Measurements from ENCODE around the gene RPL23. TPM values are rescaled to one million over a fixed set of nuclear protein-coding genes. Genes with fewer than 3 reads are reported as not detected.

Gene RPL23
- total and polyA plus RNA-seq, 2 donors: 2,179 to 2,357 TPM

- peak within 1 kb of the TSS; percentile 87 for H3K4me3 ChIP-seq (ENCODE audit: low read depth, low read length)
Observed at GRCh38 chr17:38824899-38825761, 28.4 kb downstream of the RPL23 start, which contains the start of gene CWC25. CWC25 (minus strand) TSS chr17:38825321; CDS start chr17:38825183, 138 bp downstream.

GRCh38 chr17:38815576-38816193, 37.8 kb downstream of the RPL23 start:
- H3K4me1 ChIP-seq (ENCODE audit: insufficient read depth): no peaks in the 10 kb centered on the region
- WGBS: 76% methylated on average over 8 of the region's 8 CpGs
- H3K27ac ChIP-seq (ENCODE audit: low read depth): no peak overlapping the region
- no peak overlapping the region for H3K4me3 ChIP-seq (ENCODE audit: low read depth, low read length)
- no peak for DNase-seq (ENCODE audit: extremely low spot score)
- peaks cover 7% of the 10 kb centered on the region for H3K36me3 ChIP-seq (ENCODE audit: insufficient read depth)

More at GRCh38 chr17:38824899-38825761, 28.4 kb downstream of the RPL23 start, which contains the start of gene CWC25:
- DNase-seq (ENCODE audit: extremely low spot score): peak; percentile 87
- Histone ChIP-seq H3K4me1 (ENCODE audit: insufficient read depth) (no peaks in the 10 kb centered on the region), H3K36me3 (ENCODE audit: insufficient read depth) (peaks cover 3% of the 10 kb centered on the region), H3K27ac (ENCODE audit: low read depth) (peak within 1 kb of the TSS; percentile 95)
- WGBS: under 1% methylated on average over 55 of the region's 55 CpGs

- no peak for DNase-seq (ENCODE audit: extremely low spot score)
- H3K27ac ChIP-seq (ENCODE audit: low read depth): no peak overlapping the region
- H3K4me1 ChIP-seq (ENCODE audit: insufficient read depth): no peaks in the 10 kb centered on the region
- H3K4me3 ChIP-seq (ENCODE audit: low read depth, low read length): no peak overlapping the region
- 94% methylated on average over 7 of the region's 7 CpGs for WGBS
- H3K36me3 ChIP-seq (ENCODE audit: insufficient read depth): peaks cover 20% of the 10 kb centered on the region
Observed at GRCh38 chr17:38809828-38810227, 43.7 kb downstream of the RPL23 start.

- DNase-seq (ENCODE audit: extremely low spot score): no peak
- WGBS: 20% methylated on average over 14 of the region's 14 CpGs
- Histone ChIP-seq H3K27ac (ENCODE audit: low read depth) (peak overlapping the region; percentile 98), H3K4me3 (ENCODE audit: low read depth, low read length) (peak overlapping the region; percentile 74), H3K4me1 (ENCODE audit: insufficient read depth) (no peaks in the 10 kb centered on the region), H3K36me3 (ENCODE audit: insufficient read depth) (peaks cover 6% of the 10 kb centered on the region)
Observed at GRCh38 chr17:38800237-38800760, 53.2 kb downstream of the RPL23 start.

GRCh38 chr17:38799501-38800236, 53.9 kb downstream of the RPL23 start, which contains the start of gene PIP4K2B:
PIP4K2B (minus strand) TSS chr17:38799556; CDS start chr17:38799424, 132 bp downstream.
- H3K36me3 ChIP-seq (ENCODE audit: insufficient read depth): peaks cover 5% of the 10 kb centered on the region
- H3K27ac ChIP-seq (ENCODE audit: low read depth): peak within 1 kb of the TSS; percentile 98
- DNase-seq (ENCODE audit: extremely low spot score): peak; percentile 92
- under 1% methylated on average over 76 of the region's 76 CpGs for WGBS
- peak within 1 kb of the TSS; percentile 74 for H3K4me3 ChIP-seq (ENCODE audit: low read depth, low read length)
- no peaks in the 10 kb centered on the region for H3K4me1 ChIP-seq (ENCODE audit: insufficient read depth)

GRCh38 chr17:38798614-38799500, 54.7 kb downstream of the RPL23 start:
- no peaks in the 10 kb centered on the region for H3K4me1 ChIP-seq (ENCODE audit: insufficient read depth)
- H3K36me3 ChIP-seq (ENCODE audit: insufficient read depth): peaks cover 5% of the 10 kb centered on the region
- peak overlapping the region; percentile 73 for H3K27ac ChIP-seq (ENCODE audit: low read depth)
- under 1% methylated on average over 53 of the region's 53 CpGs for WGBS
- H3K4me3 ChIP-seq (ENCODE audit: low read depth, low read length): peak overlapping the region; percentile 74
- DNase-seq (ENCODE audit: extremely low spot score): no peak

Small RNA genes within 50 kb of the gene (small RNA-seq; reads per million reads assigned to genes)
- gene MIR4727 (not detected), gene SNORA21 (not detected), gene SNORA21B (not detected)

Other genes with a start within 250 kb of the RPL23 start
- gene SRCIN1, start 247.8 kb downstream of the RPL23 start, total RNA-seq: 2.7 TPM
- 3.0 TPM for gene SRCIN1, start 247.8 kb downstream of the RPL23 start, polyA plus RNA-seq
- gene EPOP, start 178.8 kb downstream of the RPL23 start, total RNA-seq: 0.32 TPM
- gene EPOP, start 178.8 kb downstream of the RPL23 start, polyA plus RNA-seq: 2.3 TPM
- 38.5 TPM for gene MLLT6, start 148.4 kb downstream of the RPL23 start, total RNA-seq
- 67.8 TPM for gene MLLT6, start 148.4 kb downstream of the RPL23 start, polyA plus RNA-seq
- 1.6 TPM for gene CISD3, start 123.4 kb downstream of the RPL23 start, total RNA-seq
- gene CISD3, start 123.4 kb downstream of the RPL23 start, polyA plus RNA-seq: 40.6 TPM
- gene PCGF2, start 105.4 kb downstream of the RPL23 start, total RNA-seq: 8.2 TPM
- gene PCGF2, start 105.4 kb downstream of the RPL23 start, polyA plus RNA-seq: 26.5 TPM
- 97.5 TPM for gene PSMB3, start 101.0 kb downstream of the RPL23 start, total RNA-seq
- 202 TPM for gene PSMB3, start 101.0 kb downstream of the RPL23 start, polyA plus RNA-seq
- gene PIP4K2B, start 54.2 kb downstream of the RPL23 start, total RNA-seq: 47.0 TPM
- 35.8 TPM for gene PIP4K2B, start 54.2 kb downstream of the RPL23 start, polyA plus RNA-seq
- gene CWC25, start 28.4 kb downstream of the RPL23 start, total RNA-seq: 11.8 TPM
- 18.9 TPM for gene CWC25, start 28.4 kb downstream of the RPL23 start, polyA plus RNA-seq
- gene LASP1, start 16.3 kb upstream of the RPL23 start, total RNA-seq: 69.4 TPM
- 50.3 TPM for gene LASP1, start 16.3 kb upstream of the RPL23 start, polyA plus RNA-seq
- not detected for gene FBXO47, start 113.7 kb upstream of the RPL23 start, total RNA-seq
- gene FBXO47, start 113.7 kb upstream of the RPL23 start, polyA plus RNA-seq: not detected

Measured in urinary bladder (tissue), 4 donors.